ENCODE data around the gene PPP1R2C.

The PPP1R2C gene

GRCh38 chrX:42751573-42751972 is 26.4 kb downstream of the PPP1R2C start:
- in situ Hi-C loops (cut with MboI; ENCODE audit: low sequenced_read_pairs) = no loop called here

DNA sequence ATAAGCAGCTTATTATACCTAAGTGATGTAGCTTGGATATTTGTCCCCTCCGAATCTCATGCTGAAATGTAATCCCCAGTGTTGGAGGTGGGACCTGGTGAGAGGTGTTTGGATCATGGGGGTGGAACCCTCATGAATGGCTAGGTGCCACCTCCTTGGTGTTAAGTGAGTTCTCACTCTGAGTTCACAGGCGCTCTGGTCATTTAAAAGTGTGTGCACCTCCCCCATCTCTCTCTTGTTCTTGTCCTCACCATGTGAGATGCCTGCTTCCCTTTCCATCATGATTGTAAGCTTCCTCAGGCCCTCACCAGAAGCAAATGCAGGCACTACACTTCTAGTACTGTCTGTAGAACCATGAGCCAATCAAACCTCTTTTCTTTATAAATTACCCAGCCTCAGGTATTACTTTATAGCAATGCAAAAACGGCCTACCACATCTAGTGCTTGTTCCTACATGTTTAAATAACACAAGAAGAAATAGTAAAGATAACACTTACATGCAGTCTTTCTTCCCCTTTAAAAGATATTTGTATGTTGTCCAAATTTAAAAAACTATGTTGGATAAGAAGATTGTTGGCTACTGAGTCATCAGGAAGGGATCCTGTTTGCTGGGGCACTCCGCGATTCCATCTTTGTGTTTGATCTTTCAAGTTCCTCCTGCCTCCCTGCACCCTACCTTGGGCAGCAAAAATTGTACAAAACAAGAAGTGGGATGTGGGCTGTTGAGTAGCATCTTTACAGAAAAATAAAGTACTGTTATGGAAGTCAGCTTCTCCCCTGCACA is 29.7 kb downstream of the PPP1R2C start:
- in situ Hi-C loops (cut with MboI; ENCODE audit: low sequenced_read_pairs) = no loop called here

DNA sequence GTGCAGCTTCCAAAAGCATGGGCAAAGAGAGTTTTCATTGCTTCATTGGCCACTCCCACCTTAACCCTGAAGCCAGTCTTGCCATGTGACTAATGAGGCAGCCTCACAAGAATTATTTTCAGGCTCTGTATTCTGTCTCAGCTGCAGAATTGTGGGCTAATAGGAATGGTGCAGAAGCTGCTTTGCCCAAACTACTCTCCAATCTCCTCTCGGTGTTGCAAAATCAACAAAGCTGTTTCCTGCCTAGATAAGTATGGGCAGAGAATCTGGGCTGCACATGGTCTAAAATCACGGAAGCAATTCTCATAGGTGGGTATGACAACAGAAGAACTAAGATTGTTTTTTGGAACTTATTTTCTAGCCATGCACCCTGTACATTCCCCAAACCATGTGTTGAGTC is 31.4 kb downstream of the PPP1R2C start:
- in situ Hi-C loops (cut with MboI; ENCODE audit: low sequenced_read_pairs) = no loop called here

- in situ Hi-C loops (cut with MboI; ENCODE audit: low sequenced_read_pairs) = no loop called here
These were observed 37.5 kb downstream of the PPP1R2C start for GRCh38 chrX:42740456-42740855.

GRCh38 chrX:42739741-42740140 is 38.2 kb downstream of the PPP1R2C start:
- in situ Hi-C loops (cut with MboI; ENCODE audit: low sequenced_read_pairs) = no loop called here

DNA sequence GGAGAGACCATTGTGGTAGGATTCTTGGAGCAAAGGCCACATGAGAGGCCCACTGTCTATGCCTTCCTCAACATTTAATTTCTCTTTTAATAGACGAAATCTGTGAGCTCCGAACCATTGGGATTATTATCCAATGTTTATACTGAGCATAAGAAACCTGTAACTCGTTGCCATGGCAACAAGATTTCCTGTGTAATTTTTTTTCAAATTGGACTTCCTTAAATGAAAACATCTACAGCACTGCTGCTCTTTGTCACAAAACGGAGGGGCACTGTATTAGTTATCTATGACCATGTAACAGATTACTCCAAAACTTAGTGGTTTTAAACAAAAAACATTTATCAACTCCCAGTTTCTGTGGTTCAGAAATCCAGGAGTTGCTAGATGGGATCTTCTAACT is 38.7 kb downstream of the PPP1R2C start:
- in situ Hi-C loops (cut with MboI; ENCODE audit: low sequenced_read_pairs) = no loop called here

GRCh38 chrX:42738552-42738951 is 39.4 kb downstream of the PPP1R2C start:
- in situ Hi-C loops (cut with MboI; ENCODE audit: low sequenced_read_pairs) = no loop called here

GRCh38 chrX:42735250-42735649 is 42.7 kb downstream of the PPP1R2C start:
- in situ Hi-C loops (cut with MboI; ENCODE audit: low sequenced_read_pairs) = no loop called here

DNA sequence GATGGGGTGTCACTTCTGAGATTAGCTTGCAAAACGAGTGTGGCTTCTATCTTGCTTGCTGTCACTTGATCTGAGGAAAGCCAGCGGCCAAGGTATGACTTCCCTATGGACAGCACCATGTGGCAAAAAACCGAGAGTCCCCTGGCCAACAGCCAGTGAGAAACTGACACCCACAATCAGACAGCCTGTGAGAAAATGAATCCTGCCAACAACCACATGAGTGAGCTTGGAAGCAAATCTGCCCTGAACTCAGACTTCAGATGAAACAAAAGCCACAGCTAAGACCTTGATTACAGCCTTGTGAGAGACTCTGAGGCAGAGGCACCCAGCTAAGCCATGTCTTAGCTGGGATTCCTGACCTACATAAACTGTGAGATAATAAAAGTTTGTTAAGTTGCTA is 45.5 kb downstream of the PPP1R2C start:
- in situ Hi-C loops (cut with MboI; ENCODE audit: low sequenced_read_pairs) = no loop called here
